Duodenal mucosa (tissue), 2 donors: Measurements from ENCODE around the gene SOX1.

Source experiments
- H3K27ac ChIP-seq: one replicate; pipeline ENCODE4 v1.7.0; 2013; ENCODE audit warnings: low read depth, low read length
- H3K27me3 ChIP-seq, 2 donors: one replicate each; pipeline ENCODE4 v1.7.0; 2013; ENCODE audit warnings: low read length in 2 of 2, control low read depth in 1 of 2; ENCODE audit not compliant: insufficient read depth in 2 of 2, control insufficient read depth in 1 of 2
- H3K36me3 ChIP-seq, 2 donors: one replicate each; pipeline ENCODE4 v1.7.0; 2013; ENCODE audit warnings: low read length in 2 of 2, control low read depth in 1 of 2; ENCODE audit not compliant: insufficient read depth in 2 of 2, control insufficient read depth in 1 of 2
- H3K4me1 ChIP-seq, 2 donors: one replicate each; pipeline ENCODE4 v1.7.0; 2013; ENCODE audit warnings: low read length in 2 of 2, control low read depth in 1 of 2; ENCODE audit not compliant: insufficient read depth in 2 of 2, control insufficient read depth in 1 of 2
- H3K4me3 ChIP-seq, 2 donors: one replicate each; pipeline ENCODE4 v1.7.0; 2013; ENCODE audit warnings: low read length in 2 of 2, low read depth in 1 of 2
- H3K9ac ChIP-seq, 2 donors: one replicate each; pipeline ENCODE4 v1.7.0; 2013; ENCODE audit warnings: low read length in 2 of 2, low read depth in 1 of 2
- H3K9me3 ChIP-seq, 2 donors: one replicate each; pipeline ENCODE4 v1.7.0; 2013; ENCODE audit warnings: low read length in 2 of 2, control low read depth in 1 of 2; ENCODE audit not compliant: control insufficient read depth in 1 of 2

SOX1 gene

DNA sequence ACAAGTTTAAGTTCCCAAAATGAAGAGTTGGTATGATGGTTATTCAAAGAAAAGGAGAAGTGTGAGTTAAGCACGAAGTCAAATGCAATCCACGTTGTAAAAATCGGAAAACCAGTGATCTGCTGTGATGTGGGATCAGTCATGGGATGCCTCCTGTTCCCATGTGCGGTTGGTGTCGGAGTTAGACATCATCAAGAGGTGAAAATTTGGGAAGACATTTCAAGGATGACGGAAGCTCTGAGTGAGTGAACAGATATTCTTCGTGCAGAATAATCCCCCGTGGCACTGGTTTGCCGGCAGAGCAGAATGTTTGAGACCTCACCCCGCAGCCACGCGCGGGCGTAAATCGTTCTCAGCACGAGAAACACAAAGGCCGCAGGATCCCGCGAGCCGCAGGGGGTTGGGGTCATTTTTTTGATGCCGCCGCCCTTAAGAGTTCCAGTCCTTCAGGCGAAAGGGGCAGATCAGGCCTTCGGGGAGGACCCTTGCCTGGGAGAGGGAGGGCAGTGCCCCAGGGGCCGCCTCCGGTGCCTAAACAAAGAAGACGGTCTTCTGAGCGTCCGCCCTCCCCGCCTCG lies 13.7 kb upstream of the SOX1 start:
- Histone ChIP-seq H3K27me3 (peaks cover 52 to 70% of the 10 kb centered on the region in 2 donors), H3K4me1 (no peaks in the 10 kb centered on the region), H3K27ac (no peak overlapping the region), H3K9ac (no peak overlapping the region), H3K36me3 (no peaks in the 10 kb centered on the region), H3K4me3 (no peak overlapping the region), H3K9me3 (no peaks in the 10 kb centered on the region)

DNA sequence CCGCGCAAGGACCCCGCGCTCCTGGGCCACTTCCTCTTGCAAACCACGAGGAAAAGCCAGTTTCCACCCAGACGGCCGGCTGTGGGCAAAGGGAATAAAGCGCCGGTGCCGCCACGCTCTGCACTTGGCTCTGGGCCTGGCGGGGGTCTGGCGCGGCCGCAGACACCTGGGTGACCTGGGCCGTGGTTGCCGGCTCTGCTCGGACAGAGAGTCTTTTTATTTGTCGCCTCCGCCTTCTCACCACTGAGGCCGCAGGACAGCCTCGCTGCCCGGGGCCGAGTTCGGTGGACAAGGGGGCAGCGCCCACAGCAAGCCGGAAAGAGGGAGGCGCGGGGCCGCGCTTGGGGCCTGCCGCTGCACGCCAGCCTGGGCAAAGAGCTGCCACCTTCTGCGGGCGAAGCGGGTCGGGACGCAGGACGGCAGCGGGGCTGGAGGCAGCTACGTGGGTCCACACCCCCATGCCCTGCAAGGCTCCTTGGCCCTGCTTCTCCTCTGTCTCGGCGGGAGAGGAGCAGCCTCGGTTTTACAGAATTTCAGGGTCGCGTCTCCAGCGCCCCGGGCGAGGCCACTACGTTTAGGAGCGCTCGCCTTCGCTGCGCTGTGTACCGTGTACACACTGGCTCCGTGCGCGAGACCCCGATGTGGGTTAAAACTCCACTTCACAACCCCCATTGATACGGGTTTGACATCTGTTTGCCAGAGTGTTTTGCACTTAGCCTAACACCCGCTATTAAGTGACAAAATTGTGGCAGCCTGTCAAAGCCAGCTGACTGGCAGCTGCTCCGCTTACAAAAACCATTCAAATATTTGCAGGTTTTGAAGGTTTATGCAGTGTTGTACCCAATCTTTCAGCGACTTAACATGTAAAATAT lies 13.0 kb upstream of the SOX1 start:
- Histone ChIP-seq H3K4me3 (no peak overlapping the region), H3K9me3 (no peaks in the 10 kb centered on the region), H3K27ac (no peak overlapping the region), H3K27me3 (peaks cover 59 to 71% of the 10 kb centered on the region in 2 donors), H3K4me1 (no peaks in the 10 kb centered on the region), H3K9ac (no peak overlapping the region), H3K36me3 (no peaks in the 10 kb centered on the region)

DNA sequence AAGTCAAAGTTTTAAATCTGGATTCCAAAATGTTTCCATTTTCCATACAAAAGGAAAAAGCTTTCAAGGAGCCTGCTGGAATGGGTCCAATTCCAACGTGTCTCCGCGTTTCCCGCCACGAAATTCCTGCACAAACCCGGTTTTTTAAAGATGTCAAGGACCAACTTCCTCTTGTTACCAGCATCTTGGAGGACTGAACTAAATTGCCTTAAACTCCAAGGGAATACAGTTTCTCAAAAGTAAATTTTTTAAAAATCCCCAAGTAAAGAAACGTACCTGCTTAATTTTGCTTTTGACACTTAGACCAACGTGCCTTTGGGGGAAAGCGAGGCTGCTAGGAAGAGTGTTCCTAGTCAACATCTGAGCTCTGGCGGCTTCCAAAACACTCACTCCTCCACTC lies 12.3 kb upstream of the SOX1 start:
- Histone ChIP-seq H3K36me3 (no peaks in the 10 kb centered on the region), H3K4me1 (no peaks in the 10 kb centered on the region), H3K27me3 (peaks cover 66 to 74% of the 10 kb centered on the region in 2 donors), H3K27ac (no peak overlapping the region), H3K9me3 (no peaks in the 10 kb centered on the region), H3K9ac (no peak overlapping the region), H3K4me3 (no peak overlapping the region)

DNA sequence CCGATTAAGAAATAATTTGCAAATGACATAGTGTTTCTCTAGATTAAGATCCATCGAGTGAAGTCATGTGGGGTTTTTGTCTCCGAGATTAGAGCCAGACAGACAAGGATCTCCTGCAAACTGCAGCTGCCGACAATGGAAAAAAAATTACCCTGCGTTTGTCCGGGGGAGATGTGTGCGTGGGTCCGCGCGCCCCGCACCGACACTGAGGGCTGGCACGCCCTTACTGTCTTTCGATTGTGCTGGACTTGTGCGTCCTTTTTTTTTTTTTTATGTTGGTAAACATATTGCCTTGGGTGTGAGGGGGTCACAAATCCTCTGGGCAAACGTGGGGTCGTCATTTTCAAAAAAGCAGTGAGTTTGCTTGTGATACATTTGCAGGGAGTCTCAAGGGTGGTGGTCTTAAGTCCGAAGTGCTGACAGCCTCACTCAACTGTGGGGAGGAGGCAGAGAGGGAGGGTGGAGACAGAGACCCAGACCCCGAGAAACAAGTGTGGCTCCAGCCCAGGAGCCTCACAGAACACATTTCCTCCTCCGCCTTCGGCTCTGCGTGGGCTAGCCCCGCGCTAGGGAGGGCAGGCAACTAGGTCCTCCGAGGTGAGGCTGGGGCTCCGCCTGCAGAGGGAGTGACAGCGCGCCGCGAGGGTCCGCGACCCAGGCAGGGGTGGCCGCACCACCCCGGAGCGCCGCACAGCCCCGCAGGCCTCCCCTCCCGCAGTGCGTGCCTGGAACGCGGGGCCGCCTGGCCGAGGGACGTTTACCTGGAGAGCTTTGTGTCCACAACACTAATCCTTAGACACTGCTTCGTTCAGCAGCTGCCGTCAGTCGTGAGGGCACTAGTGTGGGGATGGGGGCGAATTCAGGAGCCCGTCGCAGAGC lies 11.7 kb upstream of the SOX1 start:
- Histone ChIP-seq H3K36me3 (no peaks in the 10 kb centered on the region), H3K9me3 (no peaks in the 10 kb centered on the region), H3K27ac (no peak overlapping the region), H3K9ac (no peak overlapping the region), H3K27me3 (peaks cover 72 to 81% of the 10 kb centered on the region in 2 donors), H3K4me3 (no peak overlapping the region), H3K4me1 (no peaks in the 10 kb centered on the region)

DNA sequence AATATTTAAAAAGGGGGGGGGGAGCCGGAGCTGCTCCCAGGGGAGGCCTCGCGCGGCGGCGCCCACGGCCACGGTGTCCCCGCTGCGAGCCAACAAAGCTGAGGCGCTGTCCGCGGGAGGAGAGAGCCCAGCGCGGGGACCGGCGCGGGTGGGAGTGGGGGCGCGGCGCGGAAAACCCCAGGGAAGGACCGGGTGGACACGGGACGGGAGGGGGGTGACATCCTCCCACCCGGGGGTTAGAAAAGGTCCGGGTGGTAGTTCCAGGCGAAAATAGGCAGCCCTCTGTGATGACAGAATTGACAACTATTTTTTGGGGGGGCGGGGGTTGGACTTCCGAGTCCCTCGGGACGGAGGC lies 11.1 kb upstream of the SOX1 start:
- no peak overlapping the region for H3K27ac ChIP-seq
- no peaks in the 10 kb centered on the region for H3K9me3 ChIP-seq
- no peak overlapping the region for H3K9ac ChIP-seq
- H3K36me3 ChIP-seq = no peaks in the 10 kb centered on the region
- H3K27me3 ChIP-seq = peaks cover 77 to 87% of the 10 kb centered on the region in 2 donors
- no peak overlapping the region for H3K4me3 ChIP-seq
- H3K4me1 ChIP-seq = no peaks in the 10 kb centered on the region

DNA sequence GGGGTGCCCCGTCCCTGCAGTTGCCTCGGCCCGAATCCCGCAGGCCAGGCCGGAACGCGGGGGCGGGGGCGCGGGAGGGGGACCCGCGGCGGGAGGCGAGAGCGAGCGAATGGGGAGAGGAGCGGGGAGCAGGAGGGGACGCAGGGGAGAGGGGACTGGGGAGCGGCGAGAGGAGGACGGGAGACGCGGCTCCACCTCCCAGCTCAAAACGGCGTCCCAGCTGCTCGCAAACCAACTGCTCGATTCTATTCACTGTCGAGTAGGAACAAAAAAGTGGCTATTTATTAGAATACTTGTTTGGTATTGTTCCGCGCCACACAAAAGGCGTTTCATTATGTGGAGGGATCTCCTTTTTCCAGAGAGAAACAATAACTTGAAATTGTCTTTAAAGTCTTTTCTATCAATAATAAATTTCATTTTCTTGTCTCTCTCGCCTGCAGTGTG lies 10.6 kb upstream of the SOX1 start:
- Histone ChIP-seq H3K27ac (no peak overlapping the region), H3K9ac (no peak overlapping the region), H3K36me3 (no peaks in the 10 kb centered on the region), H3K4me1 (no peaks in the 10 kb centered on the region), H3K9me3 (no peaks in the 10 kb centered on the region), H3K27me3 (peaks cover 78 to 91% of the 10 kb centered on the region in 2 donors), H3K4me3 (no peak overlapping the region)

DNA sequence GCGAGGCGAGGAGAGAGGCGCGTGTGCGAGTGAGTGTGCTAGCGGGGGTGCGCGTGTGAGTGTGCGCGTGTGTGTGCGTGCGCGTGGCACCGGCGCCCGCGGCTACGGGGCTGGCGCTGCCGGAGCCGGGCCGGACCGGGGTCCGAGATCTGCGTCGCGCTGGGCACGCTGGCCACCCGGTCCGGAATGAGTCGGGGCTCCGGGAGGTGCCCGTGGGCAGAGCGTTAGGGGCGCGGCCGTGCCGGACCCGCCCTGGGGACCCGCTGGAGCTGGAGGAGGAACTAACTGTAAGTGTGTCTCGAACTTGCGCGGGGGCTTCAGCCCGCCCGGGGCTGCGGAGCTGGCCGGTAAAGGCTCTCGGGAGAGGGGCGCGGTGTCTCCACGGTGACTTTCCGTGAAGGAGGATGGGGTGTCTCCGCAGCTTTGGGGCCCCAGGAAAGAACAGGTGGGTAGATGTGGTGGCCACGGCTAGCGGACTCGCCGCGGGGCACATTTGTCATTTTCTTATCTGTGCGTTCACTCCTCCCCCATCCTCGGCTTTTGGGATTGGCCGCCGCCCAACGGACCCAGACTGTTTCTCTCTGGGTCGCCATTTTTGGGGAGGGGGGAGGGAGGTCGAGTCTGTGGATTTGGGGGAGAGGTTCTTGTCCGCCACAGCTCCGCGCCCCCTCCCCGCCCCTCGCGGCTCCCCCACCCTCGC lies 10.1 kb upstream of the SOX1 start:
- Histone ChIP-seq H3K27me3 (peaks cover 83 to 92% of the 10 kb centered on the region in 2 donors), H3K4me3 (no peak overlapping the region), H3K4me1 (no peaks in the 10 kb centered on the region), H3K9me3 (no peaks in the 10 kb centered on the region), H3K9ac (no peak overlapping the region), H3K36me3 (no peaks in the 10 kb centered on the region), H3K27ac (no peak overlapping the region)

DNA sequence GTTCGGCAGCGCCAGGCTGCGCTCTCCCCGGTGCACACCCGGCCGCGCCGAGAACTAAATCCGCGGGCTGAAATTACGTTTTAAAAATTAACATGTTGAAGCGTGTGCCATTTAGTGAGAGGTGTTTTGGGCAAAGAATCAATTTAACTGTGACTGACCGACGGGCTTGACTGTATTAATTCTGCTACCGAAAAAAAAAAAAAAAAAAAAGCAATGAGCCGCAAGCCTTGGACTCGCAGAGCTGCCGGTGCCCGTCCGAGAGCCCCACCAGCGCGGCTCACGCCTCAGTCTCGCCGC lies 9.6 kb upstream of the SOX1 start:
- H3K27ac ChIP-seq = no peak overlapping the region
- H3K4me1 ChIP-seq = no peaks in the 10 kb centered on the region
- no peaks in the 10 kb centered on the region for H3K36me3 ChIP-seq
- H3K27me3 ChIP-seq = peaks cover 84 to 92% of the 10 kb centered on the region in 2 donors
- H3K9ac ChIP-seq = no peak overlapping the region
- H3K4me3 ChIP-seq = no peak overlapping the region
- H3K9me3 ChIP-seq = no peaks in the 10 kb centered on the region

DNA sequence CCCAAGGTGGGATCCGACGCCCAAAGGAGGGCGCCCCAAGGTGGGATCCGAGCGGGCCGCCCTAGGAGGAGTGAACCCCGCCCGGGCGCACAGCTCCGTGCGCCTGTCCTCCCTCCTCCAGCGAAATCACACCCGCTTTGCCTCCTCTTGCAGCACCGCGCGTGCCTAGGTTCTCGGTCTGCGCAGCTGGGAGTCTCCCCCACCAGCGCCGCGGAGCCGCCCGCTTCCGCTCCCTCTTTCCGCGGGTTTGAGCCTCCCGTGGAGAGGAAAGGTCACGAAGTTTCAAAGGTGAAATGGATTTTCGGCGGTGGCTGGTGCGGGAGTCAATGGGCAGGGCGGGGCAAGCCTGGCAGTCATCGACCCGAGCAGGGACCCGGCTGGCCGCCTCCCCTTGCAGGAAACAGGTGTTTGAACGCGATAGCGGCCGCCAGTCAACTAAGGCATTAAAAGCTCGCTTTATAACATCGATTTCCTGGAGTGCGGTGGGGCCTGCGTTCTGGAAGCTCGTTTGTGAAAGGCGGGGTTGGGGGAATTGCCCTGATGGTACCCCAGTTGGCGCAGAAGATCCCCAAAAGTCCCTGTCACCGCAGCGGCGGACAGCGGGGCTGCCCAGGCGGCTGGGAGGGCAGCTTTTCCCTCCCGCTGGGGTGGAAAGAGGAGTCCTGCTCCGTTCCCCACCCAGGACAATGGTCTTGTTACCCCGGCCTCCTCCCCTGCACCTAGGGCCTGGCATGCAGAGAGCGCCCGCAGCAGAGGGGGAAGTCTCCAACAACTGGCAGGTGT lies 9.0 kb upstream of the SOX1 start:
- Histone ChIP-seq H3K27ac (no peak overlapping the region), H3K4me1 (no peaks in the 10 kb centered on the region), H3K9ac (no peak overlapping the region), H3K36me3 (no peaks in the 10 kb centered on the region), H3K9me3 (no peaks in the 10 kb centered on the region), H3K4me3 (no peak overlapping the region), H3K27me3 (peaks cover 84 to 90% of the 10 kb centered on the region in 2 donors)
